Effector memory CD4-positive, alpha-beta T cell (primary cell): ENCODE results near the gene MRPL14.

ENCODE experiments used
- DNase-seq, 3 donors: peaks; one replicate each; pipeline ENCODE4 v3.0.0-alpha.2; 2020
- H3K27ac ChIP-seq: 2 replicates; pipeline ENCODE4 v1.7.0; 2013; ENCODE audit warnings: mild to moderate bottlenecking, low read length, moderate library complexity; ENCODE audit not compliant: insufficient read depth, poor library complexity, severe bottlenecking
- H3K27me3 ChIP-seq: replicated peaks from 2 replicates; pipeline ENCODE4 v1.7.0; 2013; ENCODE audit warnings: mild to moderate bottlenecking, low read length; ENCODE audit not compliant: insufficient read depth, control insufficient read depth, poor library complexity, severe bottlenecking
- H3K36me3 ChIP-seq: 2 replicates; pipeline ENCODE4 v1.7.0; 2013; ENCODE audit warnings: mild to moderate bottlenecking, low read length, moderate library complexity; ENCODE audit not compliant: control insufficient read depth, insufficient read depth
- H3K4me1 ChIP-seq: 2 replicates; pipeline ENCODE4 v1.7.0; 2013; ENCODE audit warnings: low read length, mild to moderate bottlenecking; ENCODE audit not compliant: control insufficient read depth, insufficient read depth, poor library complexity, severe bottlenecking
- H3K4me3 ChIP-seq: 2 replicates; pipeline ENCODE4 v1.7.0; 2013; ENCODE audit warnings: low read length, low read depth, mild to moderate bottlenecking; ENCODE audit not compliant: insufficient read depth, poor library complexity, severe bottlenecking
- H3K9me3 ChIP-seq: 2 replicates; pipeline ENCODE4 v1.7.0; 2013; ENCODE audit warnings: mild to moderate bottlenecking, low read length, moderate library complexity; ENCODE audit not compliant: control insufficient read depth

Gene MRPL14

DNA sequence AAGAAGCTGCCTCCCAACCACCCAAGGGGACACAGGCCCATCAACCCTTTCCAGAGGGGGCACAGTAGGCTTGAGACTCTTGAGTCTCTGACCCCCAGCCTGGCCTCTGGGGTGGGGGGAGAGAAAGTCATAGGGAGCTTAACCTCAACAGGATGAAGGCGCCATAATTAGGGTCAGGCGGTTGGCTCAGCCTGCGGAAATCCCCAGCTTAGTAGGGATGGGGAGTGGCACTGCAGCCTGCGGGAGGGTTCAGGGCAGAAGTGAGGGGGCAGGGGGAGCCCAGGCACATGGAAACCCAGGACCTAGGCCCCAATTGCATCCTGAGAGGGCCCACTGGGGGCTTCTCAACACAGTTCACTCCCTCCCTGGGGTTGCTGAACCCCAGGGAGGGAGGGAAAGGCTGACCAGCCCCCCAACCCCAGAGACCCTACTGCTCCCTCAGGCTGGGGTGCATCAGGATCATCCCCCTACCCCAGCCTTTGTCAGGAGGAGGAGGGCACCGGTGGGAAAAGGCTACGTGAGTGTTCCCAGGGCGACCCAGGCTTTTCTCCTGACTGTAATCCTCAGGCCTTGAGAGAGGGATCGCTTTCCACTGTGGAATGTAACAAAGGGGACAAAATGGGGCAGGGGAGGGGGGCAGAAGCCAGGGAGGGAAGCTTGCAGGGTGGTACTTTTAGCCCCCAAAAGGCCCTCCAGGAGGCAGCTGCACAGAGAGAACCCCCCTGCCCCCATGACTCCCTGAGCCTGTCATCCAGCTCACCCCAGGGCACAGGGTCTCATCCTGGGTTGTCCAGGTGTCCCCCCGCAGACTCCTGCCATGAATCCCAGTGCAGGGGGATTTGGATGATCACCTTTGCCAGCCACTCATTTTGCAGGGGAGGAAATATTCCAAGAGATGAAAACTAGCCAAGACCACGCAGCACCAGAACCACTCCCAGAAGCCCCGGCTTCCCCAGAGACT is 46.4 kb downstream of the MRPL14 start:
- DNase-seq, result no peak

DNA sequence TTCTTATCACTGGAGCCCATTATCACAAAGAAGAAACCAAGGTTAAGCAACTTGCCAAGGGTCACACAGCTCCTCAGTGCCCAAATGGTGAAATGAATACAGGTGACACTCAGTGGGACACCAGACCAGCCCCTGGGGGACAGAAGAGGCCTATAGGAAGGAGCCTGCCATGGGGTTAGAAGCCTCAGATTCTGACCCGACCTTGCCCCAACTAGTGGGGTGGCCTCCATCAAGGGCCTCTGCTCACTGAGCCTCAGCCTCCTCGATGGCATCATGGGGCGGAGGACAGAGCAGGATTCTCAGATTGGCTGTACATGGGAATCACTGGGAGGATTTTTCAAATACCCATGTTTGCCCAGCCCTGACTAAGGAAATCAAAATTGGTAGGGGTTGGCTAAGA is 47.6 kb downstream of the MRPL14 start:
- Histone ChIP-seq H3K36me3 (no peaks in the 10 kb centered on the region), H3K4me3 (no peak overlapping the region), H3K27me3 (peaks cover 9% of the 10 kb centered on the region), H3K4me1 (no peaks in the 10 kb centered on the region), H3K9me3 (no peaks in the 10 kb centered on the region), H3K27ac (no peak overlapping the region)
- DNase-seq, result no peak

More for the DNA sequence above, 46.4 kb downstream of the MRPL14 start:
- Histone ChIP-seq H3K27me3 (peaks cover 5% of the 10 kb centered on the region), H3K4me3 (no peak overlapping the region), H3K4me1 (no peaks in the 10 kb centered on the region), H3K36me3 (no peaks in the 10 kb centered on the region), H3K9me3 (no peaks in the 10 kb centered on the region), H3K27ac (no peak overlapping the region)

- peak; percentile 37 to 56 (median 48) for DNase-seq
- no peaks in the 10 kb centered on the region for H3K9me3 ChIP-seq
- no peaks in the 10 kb centered on the region for H3K36me3 ChIP-seq
- H3K27ac ChIP-seq, result no peak overlapping the region
- H3K4me1 ChIP-seq, result peaks cover 6% of the 10 kb centered on the region
- H3K27me3 ChIP-seq, result peaks cover 9% of the 10 kb centered on the region
- no peak overlapping the region for H3K4me3 ChIP-seq
These were observed 48.2 kb downstream of the MRPL14 start for GRCh38 chr6:44078827-44079671.

DNA sequence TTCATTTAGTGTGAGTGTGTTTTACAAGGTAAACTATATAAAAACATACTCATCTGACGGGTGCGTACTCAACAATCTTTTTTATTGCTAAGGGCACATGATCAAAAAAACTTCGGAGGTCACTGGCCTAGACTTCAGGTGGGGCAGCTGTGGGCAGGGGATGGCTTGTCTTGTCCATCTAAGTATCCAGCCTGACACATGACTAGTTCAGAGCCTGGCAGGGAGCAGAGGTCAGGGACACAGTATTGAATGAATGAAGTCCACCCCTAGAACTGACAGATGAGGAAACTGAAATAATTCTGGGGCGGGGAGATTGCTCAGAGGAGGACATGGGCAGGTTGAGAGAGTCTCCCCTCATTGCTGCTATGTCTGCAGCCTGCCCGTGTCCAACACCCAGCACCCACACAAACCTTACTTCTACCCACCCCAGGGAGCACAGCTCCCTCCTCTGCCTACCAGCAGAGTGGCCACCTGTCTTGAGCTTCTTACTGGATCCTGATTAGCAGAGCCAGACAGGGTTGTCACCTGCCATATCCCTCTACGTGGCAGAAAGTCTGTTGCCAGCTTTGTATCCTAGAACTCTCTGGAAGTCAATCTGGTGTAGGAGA is 48.9 kb downstream of the MRPL14 start:
- Histone ChIP-seq H3K4me1 (peaks cover 11% of the 10 kb centered on the region), H3K9me3 (no peaks in the 10 kb centered on the region), H3K4me3 (no peak overlapping the region), H3K36me3 (no peaks in the 10 kb centered on the region), H3K27me3 (peaks cover 9% of the 10 kb centered on the region), H3K27ac (no peak overlapping the region)
- DNase-seq, result no peak

GRCh38 chr6:44077214-44077946 is 49.9 kb downstream of the MRPL14 start:
- no peak overlapping the region for H3K27ac ChIP-seq
- DNase-seq, result no peak
- peaks cover 11% of the 10 kb centered on the region for H3K4me1 ChIP-seq
- H3K36me3 ChIP-seq, result no peaks in the 10 kb centered on the region
- H3K4me3 ChIP-seq, result no peak overlapping the region
- peaks cover 9% of the 10 kb centered on the region for H3K27me3 ChIP-seq
- H3K9me3 ChIP-seq, result no peaks in the 10 kb centered on the region

- Histone ChIP-seq H3K36me3 (no peaks in the 10 kb centered on the region), H3K9me3 (no peaks in the 10 kb centered on the region), H3K27ac (no peak overlapping the region), H3K4me1 (peaks cover 11% of the 10 kb centered on the region), H3K27me3 (peaks cover 9% of the 10 kb centered on the region), H3K4me3 (no peak overlapping the region)
- DNase-seq, result no peak
These were observed 50.7 kb downstream of the MRPL14 start for GRCh38 chr6:44076356-44077213.

GRCh38 chr6:44075647-44076355 is 51.5 kb downstream of the MRPL14 start:
- H3K27me3 ChIP-seq, result peaks cover 9% of the 10 kb centered on the region
- no peaks in the 10 kb centered on the region for H3K9me3 ChIP-seq
- H3K4me1 ChIP-seq, result peaks cover 11% of the 10 kb centered on the region
- no peaks in the 10 kb centered on the region for H3K36me3 ChIP-seq
- no peak for DNase-seq
- H3K27ac ChIP-seq, result no peak overlapping the region
- H3K4me3 ChIP-seq, result no peak overlapping the region

DNA sequence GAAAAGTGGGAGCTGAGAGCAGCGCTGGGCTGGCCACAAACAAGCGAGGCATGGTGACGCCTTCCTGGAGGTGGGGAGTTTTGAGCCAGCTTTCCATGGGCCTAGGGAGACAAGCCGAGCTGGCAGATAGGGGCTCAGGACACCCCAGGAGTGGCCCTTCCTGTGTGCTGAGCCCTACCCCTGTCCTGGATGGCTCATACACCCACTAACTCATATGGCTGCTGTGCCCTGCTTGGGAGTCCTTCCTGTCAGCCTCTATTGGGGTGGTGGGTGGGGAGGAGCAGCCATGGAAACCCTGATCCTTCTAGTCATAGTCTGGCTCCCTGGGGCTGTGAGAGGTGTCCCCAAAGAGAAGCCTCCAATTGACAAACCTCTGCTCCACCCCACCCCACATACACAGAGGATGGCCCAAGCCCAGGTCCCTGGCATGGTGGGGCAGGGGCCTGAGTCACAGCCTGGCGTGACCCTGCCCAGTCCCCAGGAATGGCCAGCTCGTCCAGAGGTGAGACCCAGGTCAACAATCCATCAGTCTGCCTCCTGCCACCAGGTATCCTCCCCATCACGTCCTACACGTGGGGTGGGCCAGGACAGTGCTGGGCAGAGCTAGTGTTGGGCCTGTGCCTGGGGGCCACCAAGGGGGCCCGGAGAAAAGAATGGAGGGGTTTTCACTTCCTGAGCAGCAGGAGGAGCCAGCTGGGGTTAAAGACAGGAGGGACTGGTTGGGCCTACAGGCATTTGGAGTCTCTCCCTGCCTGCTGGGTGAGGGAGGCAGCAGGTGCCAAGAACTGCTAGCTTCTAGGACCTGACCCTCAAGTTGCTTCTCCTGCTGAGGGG is 52.2 kb downstream of the MRPL14 start:
- DNase-seq, result no peak
- H3K4me1 ChIP-seq, result peaks cover 11% of the 10 kb centered on the region

More for the DNA sequence above, 52.2 kb downstream of the MRPL14 start:
- Histone ChIP-seq H3K36me3 (no peaks in the 10 kb centered on the region), H3K4me3 (no peak overlapping the region), H3K9me3 (no peaks in the 10 kb centered on the region), H3K27me3 (peaks cover 9% of the 10 kb centered on the region), H3K27ac (no peak overlapping the region)
